Pancreas (tissue), 10 donors: ENCODE results near the gene LRRC47. TPM values are rescaled to one million over a fixed set of nuclear protein-coding genes. Genes with fewer than 3 reads are reported as not detected.
A peak's percentile ranks its signal among the peaks of the same experiment; 100 is the strongest.

Experiments
- ATAC-seq, 4 donors: fragments of 200-7000 bp; cut with Tn5 transposase; one replicate each; pipeline versions ENCODE4 v1.8.0 to v1.9.1; 2020; ENCODE audit warnings: mild to moderate bottlenecking in 4 of 4, moderate library complexity in 4 of 4
- DNase-seq, 6 donors: peaks; one replicate each; pipeline ENCODE4 v3.0.0-alpha.2; 2020
- FAIRE-seq: peaks from 2 replicates; lab custom pipeline; 2012; peaks lifted over from hg19 to GRCh38; lab: Jason Lieb, UNC
- H3K27ac ChIP-seq, 4 donors: fragments of 200-600 bp; sonication (generic); 1 replicate in 3 of 4; 2 replicates in 1 of 4; pipeline versions ENCODE4 v1.5.0 to v1.8.0; 2020
- H3K27me3 ChIP-seq, 4 donors: fragments of 200-600 bp; one replicate each; pipeline ENCODE4 v1.8.0; 2021
- H3K36me3 ChIP-seq, 3 donors: fragments of 200-600 bp; sonication (generic) in 1 of 3; one replicate each; pipeline versions ENCODE4 v1.5.0 to v1.8.0; 2020 to 2021
- H3K4me1 ChIP-seq, 3 donors: fragments of 200-600 bp; one replicate each; pipeline ENCODE4 v1.8.0; 2021
- H3K4me3 ChIP-seq, 4 donors: fragments of 200-600 bp; sonication (generic) in 2 of 4; one replicate each; pipeline versions ENCODE4 v1.5.0 to v1.8.0; 2020 to 2021
- H3K9me3 ChIP-seq, 4 donors: fragments of 200-600 bp; one replicate each; pipeline ENCODE4 v1.8.0; 2021
- WGBS, 2 donors: extraction: QIAGEN DNeasy Blood & Tissue Kit; methylation state at CpG; one replicate each; pipeline ENCODE4 v1.1.7; 2013; 5-methylcytosine and 5-hydroxymethylcytosine counted together
- intact Hi-C, 3 donors: fragments of 100-400 bp; cut with DNase I; formaldehyde crosslinking; loops; one replicate each; pipeline versions ENCODE4 v1.11.1 to v1.14.2; 2022
- polyA plus RNA-seq, 2 donors: library from polyadenylated mRNA; stranded (reverse); fragments of 200-250 nt; gene quantifications; one replicate each; pipeline ENCODE4 v1.2.3, GENCODE V29; 2013
- total RNA-seq, 6 donors: library from RNA; stranded (reverse); fragmentation: NEBNext Ultra II Directional in 4 of 6; extraction: Animal tissue kit (Norgen Biotek cat#: 25700) in 4 of 6; gene quantifications; one replicate each; pipeline versions ENCODE4 v1.2.1 to v1.2.4, GENCODE V29; 2021 to 2023
- TF ChIP-seq, protein P1 (sequence below), 4 donors: fragments of 200-600 bp; sonication (generic) in 3 of 4; IDR thresholded peaks; one replicate each; pipeline versions ENCODE4 v1.5.0 to v1.8.0; 2021; ENCODE audit warnings: antibody characterized with exemption in 4 of 4
- donor health status: healthy with polysubstance abuse.
- donor health status: DM: no; HTN: no; CAD: no; lungs with moderate emphysema.
- donor health status: DM: no; HTN: no; CAD: no.
- donor health status: control.
- donor health status: control.
- donor health status: Bipolar disorder and iron deficiency.
- donor health status: DM: yes; HTN: yes; CAD: no.
- donor health status: DM: no; HTN: no; CAD: no.
- donor health status: DM: no; HTN: no; CAD: no.
- donor health status: DM: yes; HTN: yes; CAD: no.

Gene LRRC47
- total and polyA plus RNA-seq, 8 donors, result 15.7 to 34.3 (median 25.7) TPM

DNA sequence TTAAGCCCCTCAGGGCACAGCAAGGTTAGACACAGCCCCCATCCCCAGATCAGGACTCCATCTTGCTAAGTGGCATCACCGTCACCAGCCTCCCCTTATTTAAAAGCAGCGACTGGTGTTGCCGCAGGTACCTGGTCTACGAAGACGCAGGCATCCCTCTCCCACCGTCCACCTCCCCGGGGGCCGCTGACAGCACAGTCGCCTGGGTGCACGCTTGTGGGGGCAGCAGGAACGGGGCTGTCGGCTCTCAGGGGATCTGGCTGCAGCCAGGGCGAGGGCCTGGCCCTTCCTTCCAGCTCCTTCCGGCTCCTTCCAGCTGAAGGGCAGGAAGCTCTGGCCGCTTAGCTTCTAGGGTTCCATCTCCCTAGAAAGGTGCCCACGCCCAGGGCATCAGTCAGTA, 61.7 kb downstream of the LRRC47 start:
- FAIRE-seq (no peak), DNase-seq (peak in 1 of 6 donors; percentile 72), ATAC-seq (no peak)
- intact Hi-C loops, result no loop called here
- no peak overlapping the region for H3K4me3 ChIP-seq
- no peaks in the 10 kb centered on the region for H3K4me1 ChIP-seq
- H3K36me3 ChIP-seq, result peaks cover 0 to 10% (median 6%) of the 10 kb centered on the region in 3 donors
- no peak overlapping the region for H3K27ac ChIP-seq
- TF ChIP-seq, protein P1, sequence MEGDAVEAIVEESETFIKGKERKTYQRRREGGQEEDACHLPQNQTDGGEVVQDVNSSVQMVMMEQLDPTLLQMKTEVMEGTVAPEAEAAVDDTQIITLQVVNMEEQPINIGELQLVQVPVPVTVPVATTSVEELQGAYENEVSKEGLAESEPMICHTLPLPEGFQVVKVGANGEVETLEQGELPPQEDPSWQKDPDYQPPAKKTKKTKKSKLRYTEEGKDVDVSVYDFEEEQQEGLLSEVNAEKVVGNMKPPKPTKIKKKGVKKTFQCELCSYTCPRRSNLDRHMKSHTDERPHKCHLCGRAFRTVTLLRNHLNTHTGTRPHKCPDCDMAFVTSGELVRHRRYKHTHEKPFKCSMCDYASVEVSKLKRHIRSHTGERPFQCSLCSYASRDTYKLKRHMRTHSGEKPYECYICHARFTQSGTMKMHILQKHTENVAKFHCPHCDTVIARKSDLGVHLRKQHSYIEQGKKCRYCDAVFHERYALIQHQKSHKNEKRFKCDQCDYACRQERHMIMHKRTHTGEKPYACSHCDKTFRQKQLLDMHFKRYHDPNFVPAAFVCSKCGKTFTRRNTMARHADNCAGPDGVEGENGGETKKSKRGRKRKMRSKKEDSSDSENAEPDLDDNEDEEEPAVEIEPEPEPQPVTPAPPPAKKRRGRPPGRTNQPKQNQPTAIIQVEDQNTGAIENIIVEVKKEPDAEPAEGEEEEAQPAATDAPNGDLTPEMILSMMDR (IDR thresholded peaks at IDR 0.05), result no peak
- no peaks in the 10 kb centered on the region for H3K27me3 ChIP-seq
- no peaks in the 10 kb centered on the region for H3K9me3 ChIP-seq
- WGBS, 2 donors, result 89 to 95% methylated on average over 16 of the region's 16 CpGs

DNA sequence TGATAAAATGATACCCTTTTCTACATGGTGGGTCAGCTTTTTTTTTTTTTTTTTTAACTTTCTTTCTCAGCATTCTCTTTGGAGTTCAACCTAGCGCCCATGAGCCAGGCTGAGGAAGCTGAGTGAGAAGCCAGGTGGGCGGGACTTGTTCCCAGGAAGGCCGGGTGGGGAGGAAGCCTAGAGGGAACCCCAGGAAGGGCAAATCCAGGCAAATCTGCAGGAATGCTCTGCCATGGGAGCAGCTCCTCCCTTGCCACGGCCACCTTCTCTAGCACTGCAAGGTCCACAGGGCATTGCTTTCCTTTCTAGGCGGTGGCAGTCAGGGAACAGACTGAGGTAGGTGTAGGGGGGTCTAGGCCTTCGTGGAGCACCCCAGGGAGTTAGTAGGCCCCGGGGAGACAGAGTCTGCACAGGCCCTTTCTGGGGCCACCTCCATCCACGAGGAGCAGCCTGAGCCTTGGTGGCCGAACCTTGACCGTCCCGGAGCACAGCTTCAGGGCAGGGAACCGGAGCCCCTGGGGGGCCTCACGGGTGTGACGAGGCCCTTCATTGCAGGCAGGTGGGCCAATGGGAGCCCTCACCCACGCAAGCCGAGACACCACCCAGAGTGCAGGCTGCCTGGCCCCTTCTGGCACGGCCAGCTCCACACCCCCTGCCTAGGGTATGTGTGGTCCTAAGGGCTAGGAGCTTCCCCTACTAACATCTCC, 62.3 kb downstream of the LRRC47 start:
- Histone ChIP-seq H3K9me3 (no peaks in the 10 kb centered on the region), H3K27ac (no peak overlapping the region), H3K4me1 (no peaks in the 10 kb centered on the region), H3K27me3 (no peaks in the 10 kb centered on the region), H3K4me3 (no peak overlapping the region), H3K36me3 (peaks cover 0 to 10% (median 6%) of the 10 kb centered on the region in 3 donors)
- DNase-seq (peak in 2 of 6 donors; percentile 9 to 47), FAIRE-seq (no peak), ATAC-seq (no peak)
- WGBS, 2 donors, result 79 to 81% methylated on average over 17 of the region's 17 CpGs
- intact Hi-C loops, result no loop called here
- TF ChIP-seq, protein P1 (IDR thresholded peaks at IDR 0.05), result no peak

- no peak for FAIRE-seq
- TF ChIP-seq, protein P1 (IDR thresholded peaks at IDR 0.05), result no peak
- H3K36me3 ChIP-seq, result peaks cover 0 to 7% (median 6%) of the 10 kb centered on the region in 3 donors
- DNase-seq, result peak in 1 of 6 donors; percentile 46
- 70 to 76% methylated on average over 28 to 29 of the region's 29 CpGs for WGBS, 2 donors
- no peaks in the 10 kb centered on the region for H3K9me3 ChIP-seq
- intact Hi-C loops, result no loop called here
- no peak overlapping the region for H3K27ac ChIP-seq
- no peaks in the 10 kb centered on the region for H3K4me1 ChIP-seq
- ATAC-seq, result peak in 2 of 4 donors; percentile 13 to 16
- no peaks in the 10 kb centered on the region for H3K27me3 ChIP-seq
- H3K4me3 ChIP-seq, result no peak overlapping the region
Observed at GRCh38 chr1:3733094-3733882, 63.0 kb downstream of the LRRC47 start.

GRCh38 chr1:3732434-3733093, 63.7 kb downstream of the LRRC47 start:
- Histone ChIP-seq H3K27ac (no peak overlapping the region), H3K4me3 (no peak overlapping the region), H3K27me3 (no peaks in the 10 kb centered on the region), H3K4me1 (no peaks in the 10 kb centered on the region), H3K36me3 (no peaks in the 10 kb centered on the region), H3K9me3 (no peaks in the 10 kb centered on the region)
- peak in 2 of 4 donors; percentile 10 to 28 for ATAC-seq
- intact Hi-C loops, result no loop called here
- WGBS, 2 donors, result 39 to 59% methylated on average over 36 to 37 of the region's 37 CpGs
- peak in 2 of 6 donors; percentile 22 to 66 for DNase-seq
- TF ChIP-seq, protein P1 (IDR thresholded peaks at IDR 0.05), result no peak
- FAIRE-seq, result no peak
